GM19438 (cell line): Measurements from ENCODE around the gene PLXNB3.

Experiments
- ATAC-seq: cut with Tn5 transposase; IDR thresholded peaks from one replicate; pipeline ENCODE4 v1.9.1; 2021; ENCODE audit warnings: low read depth; ENCODE audit not compliant: unreplicated experiment

The PLXNB3 gene

GRCh38 chrX:153772316-153773217 lies 8.5 kb downstream of the PLXNB3 start:
- ATAC-seq, result no peak

- ATAC-seq, result no peak
Observed at GRCh38 chrX:153773218-153773611, 9.2 kb downstream of the PLXNB3 start.

- ATAC-seq, result no peak
Observed at GRCh38 chrX:153773741-153774575, 9.9 kb downstream of the PLXNB3 start.

GRCh38 chrX:153774576-153775292 lies 10.7 kb downstream of the PLXNB3 start:
- no peak for ATAC-seq

GRCh38 chrX:153775293-153776119 lies 11.5 kb downstream of the PLXNB3 start:
- no peak for ATAC-seq

GRCh38 chrX:153776120-153776599 lies 12.1 kb downstream of the PLXNB3 start:
- ATAC-seq, result no peak

- no peak for ATAC-seq
Observed at GRCh38 chrX:153776611-153777045, 12.6 kb downstream of the PLXNB3 start.

- no peak for ATAC-seq
Observed at GRCh38 chrX:153777261-153778090, 13.4 kb downstream of the PLXNB3 start.

GRCh38 chrX:153778181-153778580 lies 14.1 kb downstream of the PLXNB3 start:
- no peak for ATAC-seq

- no peak for ATAC-seq
Observed at GRCh38 chrX:153778684-153779101, 14.6 kb downstream of the PLXNB3 start.

- ATAC-seq, result no peak
Observed at GRCh38 chrX:153779891-153780677, 16.0 kb downstream of the PLXNB3 start.

- no peak for ATAC-seq
Observed at GRCh38 chrX:153780678-153781427, 16.8 kb downstream of the PLXNB3 start, which contains the start of gene SRPK3. TSS of gene SRPK3 (plus strand) at chrX:153781041. CDS start at chrX:153781087, 46 bp downstream.

GRCh38 chrX:153781428-153782047 lies 17.5 kb downstream of the PLXNB3 start:
- no peak for ATAC-seq

GRCh38 chrX:153782313-153782712 lies 18.3 kb downstream of the PLXNB3 start:
- no peak for ATAC-seq

GRCh38 chrX:153782871-153783270 lies 18.8 kb downstream of the PLXNB3 start:
- no peak for ATAC-seq

- no peak for ATAC-seq
Observed at GRCh38 chrX:153783378-153784013, 19.4 kb downstream of the PLXNB3 start.
